Stomach (tissue), 4 donors: Measurements from ENCODE around the gene EVC.

Experiments used
- EP300 ChIP-seq: sonication (generic); formaldehyde crosslinking; IDR thresholded peaks from one replicate; pipeline ENCODE4 v1.6.1; 2017; ENCODE audit warnings: antibody characterized with exemption
- POLR2A ChIP-seq, 4 donors: fragments of 450-650 bp; IDR thresholded peaks; one replicate each; pipeline ENCODE4 v1.6.1; 2016; ENCODE audit warnings: antibody characterized with exemption in 4 of 4, control low read depth in 2 of 4, mild to moderate bottlenecking in 1 of 4, moderate library complexity in 1 of 4
- POLR2AphosphoS5 ChIP-seq, 3 donors: sonication (generic); formaldehyde crosslinking; IDR thresholded peaks; one replicate each; pipeline ENCODE4 v1.6.1; 2016; ENCODE audit warnings: antibody characterized with exemption in 3 of 3
- TF ChIP-seq, protein P1 (sequence below), 7 experiments: fragments of 450-650 bp in 4 of 7; fragments of 200-600 bp in 3 of 7; sonication (generic) in 3 of 7; IDR thresholded peaks; one replicate each; pipeline ENCODE4 v1.5.1; 2016 to 2019; ENCODE audit warnings: antibody characterized with exemption in 7 of 7, control low read depth in 2 of 7, mild to moderate bottlenecking in 1 of 7

DNA sequence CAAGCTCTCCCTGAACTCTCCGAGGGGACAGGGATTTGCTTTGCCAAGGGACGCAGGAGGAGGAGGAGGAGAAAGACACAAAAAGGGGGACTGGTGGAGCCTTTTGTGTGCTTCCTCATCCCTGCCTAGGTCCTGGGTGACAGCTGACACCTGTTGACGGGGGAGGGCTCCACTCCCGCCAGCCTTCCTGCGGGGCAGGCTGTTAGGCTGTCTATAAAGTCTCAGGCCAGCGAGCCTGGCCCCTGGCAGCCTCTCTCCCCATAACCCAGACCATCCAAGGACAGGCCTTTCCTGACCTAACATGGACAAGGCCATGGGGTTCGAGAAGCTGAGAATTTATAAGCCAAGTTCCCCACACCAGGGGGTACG lies 1.8 kb upstream of the EVC start:
- TF ChIP-seq, protein P1, sequence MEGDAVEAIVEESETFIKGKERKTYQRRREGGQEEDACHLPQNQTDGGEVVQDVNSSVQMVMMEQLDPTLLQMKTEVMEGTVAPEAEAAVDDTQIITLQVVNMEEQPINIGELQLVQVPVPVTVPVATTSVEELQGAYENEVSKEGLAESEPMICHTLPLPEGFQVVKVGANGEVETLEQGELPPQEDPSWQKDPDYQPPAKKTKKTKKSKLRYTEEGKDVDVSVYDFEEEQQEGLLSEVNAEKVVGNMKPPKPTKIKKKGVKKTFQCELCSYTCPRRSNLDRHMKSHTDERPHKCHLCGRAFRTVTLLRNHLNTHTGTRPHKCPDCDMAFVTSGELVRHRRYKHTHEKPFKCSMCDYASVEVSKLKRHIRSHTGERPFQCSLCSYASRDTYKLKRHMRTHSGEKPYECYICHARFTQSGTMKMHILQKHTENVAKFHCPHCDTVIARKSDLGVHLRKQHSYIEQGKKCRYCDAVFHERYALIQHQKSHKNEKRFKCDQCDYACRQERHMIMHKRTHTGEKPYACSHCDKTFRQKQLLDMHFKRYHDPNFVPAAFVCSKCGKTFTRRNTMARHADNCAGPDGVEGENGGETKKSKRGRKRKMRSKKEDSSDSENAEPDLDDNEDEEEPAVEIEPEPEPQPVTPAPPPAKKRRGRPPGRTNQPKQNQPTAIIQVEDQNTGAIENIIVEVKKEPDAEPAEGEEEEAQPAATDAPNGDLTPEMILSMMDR (IDR thresholded peaks at IDR 0.05): no peak
- TF ChIP-seq POLR2A (IDR thresholded peaks at IDR 0.05) (no peak), EP300 (no peak), POLR2AphosphoS5 (IDR thresholded peaks at IDR 0.05) (no peak)
